ENCODE results near the gene CIB4.

CIB4 gene

GRCh38 chr2:26649992-26650712, 9.0 kb upstream of the CIB4 start:
- Histone ChIP-seq H3K9ac (ENCODE audit: low read depth, low read length) (no peak overlapping the region), H3K4me3 (ENCODE audit: low read length) (no peak overlapping the region), H3K9me3 (replicated peaks; ENCODE audit: low read length) (no peaks in the 10 kb centered on the region), H3K27me3 (ENCODE audit: control insufficient read depth, insufficient read depth, low read length) (peaks cover 81% of the 10 kb centered on the region), H3K36me3 (ENCODE audit: insufficient read depth, low read length) (no peaks in the 10 kb centered on the region), H3K4me1 (ENCODE audit: control insufficient read depth, insufficient read depth, low read length) (no peaks in the 10 kb centered on the region), H3K4me2 (ENCODE audit: low read length) (no peak overlapping the region)

- Histone ChIP-seq H3K4me2 (ENCODE audit: low read length) (no peak overlapping the region), H3K4me3 (ENCODE audit: low read length) (no peak overlapping the region), H3K36me3 (ENCODE audit: insufficient read depth, low read length) (no peaks in the 10 kb centered on the region), H3K9ac (ENCODE audit: low read depth, low read length) (no peak overlapping the region), H3K4me1 (ENCODE audit: control insufficient read depth, insufficient read depth, low read length) (no peaks in the 10 kb centered on the region), H3K9me3 (replicated peaks; ENCODE audit: low read length) (no peaks in the 10 kb centered on the region), H3K27me3 (ENCODE audit: control insufficient read depth, insufficient read depth, low read length) (peaks cover 80% of the 10 kb centered on the region)
Observed at GRCh38 chr2:26649322-26649721, 8.2 kb upstream of the CIB4 start.

- H3K4me1 ChIP-seq (ENCODE audit: control insufficient read depth, insufficient read depth, low read length) = no peaks in the 10 kb centered on the region
- H3K36me3 ChIP-seq (ENCODE audit: insufficient read depth, low read length) = no peaks in the 10 kb centered on the region
- H3K9me3 ChIP-seq (replicated peaks; ENCODE audit: low read length) = no peaks in the 10 kb centered on the region
- no peak overlapping the region for H3K4me2 ChIP-seq (ENCODE audit: low read length)
- H3K9ac ChIP-seq (ENCODE audit: low read depth, low read length) = no peak overlapping the region
- peaks cover 77% of the 10 kb centered on the region for H3K27me3 ChIP-seq (ENCODE audit: control insufficient read depth, insufficient read depth, low read length)
- H3K4me3 ChIP-seq (ENCODE audit: low read length) = no peak overlapping the region
Observed at GRCh38 chr2:26648516-26648915, 7.3 kb upstream of the CIB4 start.

- Histone ChIP-seq H3K27me3 (ENCODE audit: control insufficient read depth, insufficient read depth, low read length) (peaks cover 75% of the 10 kb centered on the region), H3K4me2 (ENCODE audit: low read length) (no peak overlapping the region), H3K9ac (ENCODE audit: low read depth, low read length) (no peak overlapping the region), H3K4me3 (ENCODE audit: low read length) (no peak overlapping the region), H3K36me3 (ENCODE audit: insufficient read depth, low read length) (no peaks in the 10 kb centered on the region), H3K9me3 (replicated peaks; ENCODE audit: low read length) (no peaks in the 10 kb centered on the region), H3K4me1 (ENCODE audit: control insufficient read depth, insufficient read depth, low read length) (no peaks in the 10 kb centered on the region)
Observed at GRCh38 chr2:26647981-26648380, 6.8 kb upstream of the CIB4 start.

- no peak overlapping the region for H3K4me3 ChIP-seq (ENCODE audit: low read length)
- no peak overlapping the region for H3K4me2 ChIP-seq (ENCODE audit: low read length)
- H3K9ac ChIP-seq (ENCODE audit: low read depth, low read length) = no peak overlapping the region
- peaks cover 78% of the 10 kb centered on the region for H3K27me3 ChIP-seq (ENCODE audit: control insufficient read depth, insufficient read depth, low read length)
- no peaks in the 10 kb centered on the region for H3K36me3 ChIP-seq (ENCODE audit: insufficient read depth, low read length)
- H3K4me1 ChIP-seq (ENCODE audit: control insufficient read depth, insufficient read depth, low read length) = no peaks in the 10 kb centered on the region
- no peaks in the 10 kb centered on the region for H3K9me3 ChIP-seq (replicated peaks; ENCODE audit: low read length)
Observed at GRCh38 chr2:26646986-26647672, 6.0 kb upstream of the CIB4 start.

- Histone ChIP-seq H3K9ac (ENCODE audit: low read depth, low read length) (no peak overlapping the region), H3K4me3 (ENCODE audit: low read length) (no peak overlapping the region), H3K36me3 (ENCODE audit: insufficient read depth, low read length) (no peaks in the 10 kb centered on the region), H3K9me3 (replicated peaks; ENCODE audit: low read length) (no peaks in the 10 kb centered on the region), H3K4me1 (ENCODE audit: control insufficient read depth, insufficient read depth, low read length) (no peaks in the 10 kb centered on the region), H3K4me2 (ENCODE audit: low read length) (no peak overlapping the region), H3K27me3 (ENCODE audit: control insufficient read depth, insufficient read depth, low read length) (peaks cover 78% of the 10 kb centered on the region)
Observed at GRCh38 chr2:26645762-26646161, 4.6 kb upstream of the CIB4 start.

- Histone ChIP-seq H3K4me3 (ENCODE audit: low read length) (no peak overlapping the region), H3K9me3 (replicated peaks; ENCODE audit: low read length) (no peaks in the 10 kb centered on the region), H3K27me3 (ENCODE audit: control insufficient read depth, insufficient read depth, low read length) (peaks cover 76% of the 10 kb centered on the region), H3K9ac (ENCODE audit: low read depth, low read length) (no peak overlapping the region), H3K36me3 (ENCODE audit: insufficient read depth, low read length) (no peaks in the 10 kb centered on the region), H3K4me1 (ENCODE audit: control insufficient read depth, insufficient read depth, low read length) (no peaks in the 10 kb centered on the region), H3K4me2 (ENCODE audit: low read length) (no peak overlapping the region)
Observed at GRCh38 chr2:26644188-26644835, 3.1 kb upstream of the CIB4 start.

GRCh38 chr2:26642429-26642828, 1.3 kb upstream of the CIB4 start:
- no peak overlapping the region for H3K9ac ChIP-seq (ENCODE audit: low read depth, low read length)

GRCh38 chr2:26640331-26640745, 828 bp downstream of the CIB4 start:
- Histone ChIP-seq H3K9me3 (replicated peaks; ENCODE audit: low read length) (no peaks in the 10 kb centered on the region), H3K36me3 (ENCODE audit: insufficient read depth, low read length) (no peaks in the 10 kb centered on the region), H3K4me2 (ENCODE audit: low read length) (no peak overlapping the region), H3K9ac (ENCODE audit: low read depth, low read length) (no peak overlapping the region), H3K27me3 (ENCODE audit: control insufficient read depth, insufficient read depth, low read length) (peaks cover 74% of the 10 kb centered on the region), H3K4me1 (ENCODE audit: control insufficient read depth, insufficient read depth, low read length) (no peaks in the 10 kb centered on the region), H3K4me3 (ENCODE audit: low read length) (no peak overlapping the region)

More at GRCh38 chr2:26642429-26642828, 1.3 kb upstream of the CIB4 start:
- no peak overlapping the region for H3K4me2 ChIP-seq (ENCODE audit: low read length)
- no peak overlapping the region for H3K4me3 ChIP-seq (ENCODE audit: low read length)
- no peaks in the 10 kb centered on the region for H3K9me3 ChIP-seq (replicated peaks; ENCODE audit: low read length)
- no peaks in the 10 kb centered on the region for H3K4me1 ChIP-seq (ENCODE audit: control insufficient read depth, insufficient read depth, low read length)
- H3K36me3 ChIP-seq (ENCODE audit: insufficient read depth, low read length) = no peaks in the 10 kb centered on the region
- H3K27me3 ChIP-seq (ENCODE audit: control insufficient read depth, insufficient read depth, low read length) = peaks cover 70% of the 10 kb centered on the region

GRCh38 chr2:26639685-26640243, 1.4 kb downstream of the CIB4 start:
- no peak overlapping the region for H3K9ac ChIP-seq (ENCODE audit: low read depth, low read length)
- no peaks in the 10 kb centered on the region for H3K9me3 ChIP-seq (replicated peaks; ENCODE audit: low read length)
- no peaks in the 10 kb centered on the region for H3K4me1 ChIP-seq (ENCODE audit: control insufficient read depth, insufficient read depth, low read length)
- H3K36me3 ChIP-seq (ENCODE audit: insufficient read depth, low read length) = no peaks in the 10 kb centered on the region
- peaks cover 79% of the 10 kb centered on the region for H3K27me3 ChIP-seq (ENCODE audit: control insufficient read depth, insufficient read depth, low read length)
- no peak overlapping the region for H3K4me2 ChIP-seq (ENCODE audit: low read length)
- H3K4me3 ChIP-seq (ENCODE audit: low read length) = no peak overlapping the region

- Histone ChIP-seq H3K4me3 (ENCODE audit: low read length) (no peak overlapping the region), H3K27me3 (ENCODE audit: control insufficient read depth, insufficient read depth, low read length) (peaks cover 86% of the 10 kb centered on the region), H3K36me3 (ENCODE audit: insufficient read depth, low read length) (no peaks in the 10 kb centered on the region), H3K4me2 (ENCODE audit: low read length) (no peak overlapping the region), H3K9ac (ENCODE audit: low read depth, low read length) (no peak overlapping the region), H3K4me1 (ENCODE audit: control insufficient read depth, insufficient read depth, low read length) (no peaks in the 10 kb centered on the region), H3K9me3 (replicated peaks; ENCODE audit: low read length) (no peaks in the 10 kb centered on the region)
Observed at GRCh38 chr2:26637811-26638310, 3.3 kb downstream of the CIB4 start.

Measured in skeletal muscle satellite cell (primary cell).